SJCRH30 (cell line): ENCODE measurements around the gene SOX15. TPM values are rescaled to one million over a fixed set of nuclear protein-coding genes. Genes with fewer than 3 reads are reported as not detected.
"Not testable (repeated sequence)": the region's sequence is repeated elsewhere in the genome, so short reads cannot be mapped to it uniquely, and the experiment has no call there.

Experiments
- DNase-seq, 2 experiments: peaks; one replicate each; pipeline ENCODE4 v3.0.0-alpha.2; 2015 to 2020
- H3K27ac ChIP-seq: fragments of 250-450 bp; sonication (Bioruptor Pico); 2 replicates; pipeline ENCODE4 v1.5.1; 2020; ENCODE audit warnings: mild to moderate bottlenecking, moderate library complexity
- H3K27me3 ChIP-seq: fragments of 250-450 bp; sonication (Bioruptor Pico); 2 replicates; pipeline ENCODE4 v1.5.1; 2020; ENCODE audit warnings: mild to moderate bottlenecking, moderate library complexity
- H3K36me3 ChIP-seq: fragments of 250-450 bp; sonication (Bioruptor Pico); 2 replicates; pipeline ENCODE4 v1.5.1; 2020; ENCODE audit warnings: mild to moderate bottlenecking, moderate library complexity
- H3K4me1 ChIP-seq: fragments of 250-450 bp; sonication (Bioruptor Pico); 2 replicates; pipeline ENCODE4 v1.5.1; 2020; ENCODE audit warnings: mild to moderate bottlenecking, moderate library complexity
- H3K4me3 ChIP-seq: fragments of 250-450 bp; sonication (Bioruptor Pico); 2 replicates; pipeline ENCODE4 v1.5.1; 2020; ENCODE audit warnings: mild to moderate bottlenecking, moderate library complexity
- H3K9me3 ChIP-seq: fragments of 250-450 bp; sonication (Bioruptor Pico); replicated peaks from 2 replicates; pipeline ENCODE4 v1.5.1; 2020; ENCODE audit warnings: mild to moderate bottlenecking, moderate library complexity
- total RNA-seq: library from RNA; depleted of rRNA; stranded (reverse); fragments of >200 nt; shearing (Covaris generic); gene quantifications from 2 replicates; pipeline ENCODE4 v1.2.3, GENCODE V29; 2014

Gene SOX15
- total RNA-seq, 1 experiment from 2014 or later = 0.10 TPM

DNA sequence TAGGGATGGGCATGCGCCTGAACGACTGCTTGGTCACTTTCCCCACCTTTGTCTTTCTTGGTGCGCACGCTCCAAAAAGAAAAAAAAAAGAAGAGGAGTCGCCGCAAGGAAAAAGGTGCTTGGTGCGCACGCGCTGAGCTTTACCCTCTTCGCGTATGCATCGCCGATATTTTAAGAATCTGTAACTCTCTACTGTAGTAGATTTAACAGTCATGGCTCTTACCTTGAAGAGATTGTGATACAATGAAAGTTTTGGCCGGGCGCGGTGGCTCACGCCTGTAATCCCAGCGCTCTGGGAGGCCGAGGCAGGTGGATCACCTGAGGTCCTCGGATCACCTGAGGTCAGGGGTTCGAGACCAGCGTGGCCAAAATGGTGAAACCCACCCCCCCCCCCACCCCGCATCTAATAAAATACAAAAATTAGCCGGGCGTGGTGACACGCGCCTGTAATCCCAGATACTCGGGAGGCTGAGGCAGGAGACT, 25.4 kb upstream of the SOX15 start:
- Histone ChIP-seq H3K27ac (no peak overlapping the region), H3K36me3 (no peaks in the 10 kb centered on the region), H3K4me3 (peak overlapping the region; percentile 41), H3K9me3 (no peaks in the 10 kb centered on the region), H3K27me3 (no peaks in the 10 kb centered on the region), H3K4me1 (peaks cover 6% of the 10 kb centered on the region; the same call in 1 of the 2 replicates)
- no peak for DNase-seq

DNA sequence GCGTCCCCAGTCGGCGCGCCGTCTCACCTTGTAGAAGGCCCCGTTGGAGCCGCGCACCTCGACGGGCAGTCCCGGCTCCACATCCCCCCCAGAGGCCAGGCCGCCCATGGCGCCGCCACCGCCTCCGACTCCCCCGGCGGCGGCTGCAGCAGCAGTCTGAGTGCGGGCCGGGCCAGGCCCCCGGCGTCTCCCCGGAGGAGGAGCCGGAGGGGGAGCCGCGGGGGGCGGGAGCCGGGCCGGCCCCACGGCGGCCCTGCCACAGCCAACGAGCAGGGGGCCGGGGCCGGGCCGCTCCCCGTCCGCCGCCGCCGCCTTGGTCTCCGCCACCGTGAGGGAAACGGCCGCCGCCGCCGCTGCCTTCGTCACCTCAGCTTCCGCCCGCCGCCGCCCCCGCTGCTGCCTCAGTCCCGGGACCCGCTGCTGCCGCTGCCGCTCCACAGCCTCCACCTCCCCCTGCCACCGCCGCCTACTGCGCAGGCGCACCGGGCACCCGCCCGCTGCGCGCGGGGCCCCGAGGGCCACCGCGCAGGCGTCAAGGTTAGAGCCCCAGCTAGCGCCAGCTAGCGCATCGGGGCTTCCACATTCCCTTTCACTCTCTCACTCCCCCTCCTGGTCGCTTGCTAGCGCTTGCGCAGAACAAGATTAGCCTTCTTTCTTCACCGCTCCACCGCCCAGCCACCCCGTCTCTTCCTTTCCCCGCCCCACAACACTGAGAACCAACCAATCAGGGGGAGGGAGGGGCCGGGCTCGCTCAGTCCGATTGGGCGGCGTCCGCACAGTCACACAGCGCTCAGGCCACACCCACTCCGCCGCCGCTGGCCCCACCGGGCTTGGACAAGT, 24.8 kb upstream of the SOX15 start, which contains the start of gene FXR2:
TSS of gene FXR2 (minus strand) at position 473 of the 840 bp plus-strand sequence. CDS start at position 108, 365 bp downstream.
- H3K36me3 ChIP-seq = no peaks in the 10 kb centered on the region
- H3K9me3 ChIP-seq = no peaks in the 10 kb centered on the region
- no peaks in the 10 kb centered on the region for H3K27me3 ChIP-seq
- DNase-seq = peak; percentile 98
- H3K27ac ChIP-seq = peak within 1 kb of the TSS; percentile 58
- H3K4me1 ChIP-seq = peaks cover 6% of the 10 kb centered on the region; the same call in 1 of the 2 replicates
- H3K4me3 ChIP-seq = peak within 1 kb of the TSS; percentile 83

- H3K27me3 ChIP-seq = no peaks in the 10 kb centered on the region
- H3K4me3 ChIP-seq = peak overlapping the region; percentile 83
- peak overlapping the region; percentile 58 for H3K27ac ChIP-seq
- H3K4me1 ChIP-seq = peaks cover 6% of the 10 kb centered on the region; the same call in 1 of the 2 replicates
- DNase-seq = peak in 1 of 2 experiments; percentile 7
- no peaks in the 10 kb centered on the region for H3K36me3 ChIP-seq
- no peaks in the 10 kb centered on the region for H3K9me3 ChIP-seq
Observed at GRCh38 chr17:7613769-7614424, 24.0 kb upstream of the SOX15 start.

DNA sequence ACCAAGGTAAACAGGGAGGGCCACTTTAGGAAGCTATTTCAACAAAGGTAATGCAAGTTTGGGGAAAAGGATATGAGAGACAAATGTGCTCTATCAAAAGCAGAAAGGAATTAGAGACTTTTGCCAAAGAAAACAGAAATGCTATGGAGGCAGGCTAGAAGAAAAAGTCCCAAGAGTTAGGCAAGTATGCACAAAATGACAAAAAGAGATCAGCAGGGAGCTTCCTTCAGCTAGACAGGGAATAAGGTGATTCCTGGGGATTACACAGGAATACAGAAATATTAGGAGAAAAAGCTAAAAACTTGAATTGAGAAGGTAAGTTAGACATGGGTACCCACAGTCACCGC, 22.4 kb upstream of the SOX15 start:
- Histone ChIP-seq H3K27ac (no peak overlapping the region), H3K4me3 (no peak overlapping the region), H3K4me1 (peaks cover 6% of the 10 kb centered on the region; the same call in 1 of the 2 replicates), H3K9me3 (no peaks in the 10 kb centered on the region), H3K36me3 (no peaks in the 10 kb centered on the region), H3K27me3 (no peaks in the 10 kb centered on the region)
- DNase-seq = no peak

DNA sequence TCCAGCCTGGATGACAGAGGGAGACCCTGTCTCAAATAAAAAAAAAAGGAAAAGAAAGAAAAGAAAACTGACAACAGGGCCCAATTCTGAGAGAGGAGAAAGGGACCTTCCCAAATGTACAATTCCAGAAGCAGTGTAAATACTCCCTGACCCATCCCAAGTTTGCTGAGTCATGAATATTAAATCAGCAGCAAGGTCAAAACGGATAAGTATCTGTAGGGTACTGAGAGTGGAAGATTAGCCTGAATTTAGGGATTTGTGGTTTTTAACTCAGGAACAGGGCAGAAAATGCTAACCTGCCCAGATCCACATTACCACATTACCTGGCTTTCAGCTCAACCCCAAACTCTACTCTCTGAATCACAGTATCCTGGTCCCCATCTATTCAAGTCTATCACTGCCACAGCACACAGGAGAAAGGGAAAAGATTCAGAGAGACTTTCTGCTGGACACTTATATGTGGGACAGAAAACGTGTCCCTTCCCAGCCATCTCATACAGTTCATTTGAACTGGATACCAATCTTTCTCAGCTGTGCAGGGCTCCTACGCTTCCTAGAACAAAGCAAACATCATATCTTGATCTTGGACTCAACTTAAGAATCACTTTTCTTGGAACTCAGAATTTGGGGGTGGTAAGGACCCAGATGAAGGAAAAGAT, 21.9 kb upstream of the SOX15 start:
- Histone ChIP-seq H3K4me1 (peaks cover 6% of the 10 kb centered on the region; the same call in 1 of the 2 replicates), H3K27ac (no peak overlapping the region)

DNA sequence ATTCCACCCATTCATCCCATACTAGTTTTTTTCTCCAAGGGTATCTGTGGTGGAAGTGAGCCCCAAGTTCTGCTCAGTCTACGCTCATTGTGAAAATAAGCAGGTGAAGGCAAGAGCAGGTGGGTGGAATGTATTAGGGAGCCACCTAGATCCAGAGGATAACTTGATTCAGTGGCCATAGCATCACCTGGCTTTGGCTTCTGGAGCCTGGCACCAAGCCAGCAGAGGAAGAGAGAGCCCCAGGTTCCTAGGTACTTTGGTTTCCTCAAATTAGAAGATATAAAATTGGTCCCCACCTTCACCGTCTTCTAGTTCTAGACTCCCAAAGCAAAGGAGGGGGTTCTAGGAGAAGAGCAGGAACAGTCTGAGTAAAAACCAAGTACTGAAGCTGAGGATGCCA, 20.7 kb upstream of the SOX15 start:
- Histone ChIP-seq H3K4me1 (peaks cover 6% of the 10 kb centered on the region; the same call in 1 of the 2 replicates), H3K27me3 (no peaks in the 10 kb centered on the region), H3K27ac (no peak overlapping the region), H3K4me3 (no peak overlapping the region), H3K36me3 (no peaks in the 10 kb centered on the region), H3K9me3 (no peaks in the 10 kb centered on the region)
- no peak for DNase-seq

More for the DNA sequence above, 21.9 kb upstream of the SOX15 start:
- H3K9me3 ChIP-seq = no peaks in the 10 kb centered on the region
- H3K36me3 ChIP-seq = no peaks in the 10 kb centered on the region
- DNase-seq = no peak
- H3K4me3 ChIP-seq = no peak overlapping the region
- H3K27me3 ChIP-seq = no peaks in the 10 kb centered on the region

DNA sequence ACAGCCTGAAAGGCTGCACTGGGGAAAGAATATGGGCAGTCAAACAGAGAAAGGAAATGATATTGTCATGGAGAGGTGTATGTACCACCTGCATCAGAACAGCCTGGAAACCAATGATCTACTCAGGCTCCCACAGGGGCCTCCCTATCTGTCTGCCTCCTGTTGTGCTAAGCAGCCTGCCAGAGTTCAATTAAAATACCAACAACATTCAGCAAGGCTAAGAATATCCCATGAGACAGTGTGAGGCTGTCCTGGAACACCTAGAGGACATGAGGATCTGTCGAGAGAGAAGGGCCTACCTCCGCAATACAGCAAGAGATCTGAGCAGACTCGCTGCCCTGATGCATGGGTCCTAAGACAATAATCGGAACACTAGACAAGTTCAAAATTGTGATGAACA, 16.4 kb upstream of the SOX15 start:
- H3K36me3 ChIP-seq = peaks cover 2% of the 10 kb centered on the region; the same call in 1 of the 2 replicates
- no peak for DNase-seq
- no peaks in the 10 kb centered on the region for H3K4me1 ChIP-seq
- H3K9me3 ChIP-seq = no peaks in the 10 kb centered on the region
- no peak overlapping the region for H3K4me3 ChIP-seq
- H3K27me3 ChIP-seq = no peaks in the 10 kb centered on the region
- H3K27ac ChIP-seq = no peak overlapping the region

DNA sequence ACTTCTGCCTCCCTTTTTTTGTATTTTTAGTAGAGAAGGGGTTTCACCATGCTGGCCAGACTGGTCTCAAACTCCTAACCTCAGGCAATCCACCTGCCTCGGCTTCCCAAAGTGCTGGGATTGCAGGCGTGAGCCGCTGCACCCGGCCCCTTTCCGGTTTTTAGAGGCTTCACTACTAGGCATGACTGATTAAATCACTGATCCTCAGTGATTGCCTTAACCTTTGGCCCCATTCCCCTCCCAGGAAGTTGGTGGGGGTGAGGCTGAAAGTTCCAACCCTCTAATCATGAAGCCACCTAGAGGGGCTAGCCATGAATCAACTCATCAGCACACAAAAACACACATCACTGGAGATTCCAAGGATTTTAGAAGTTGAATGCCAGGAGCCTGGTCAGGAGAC, 7.7 kb upstream of the SOX15 start:
- H3K4me1 ChIP-seq, H3K27ac ChIP-seq, DNase-seq, H3K9me3 ChIP-seq, H3K27me3 ChIP-seq, H3K4me3 ChIP-seq: not testable (repeated sequence)
- H3K36me3 ChIP-seq = peaks cover 29% of the 10 kb centered on the region

DNA sequence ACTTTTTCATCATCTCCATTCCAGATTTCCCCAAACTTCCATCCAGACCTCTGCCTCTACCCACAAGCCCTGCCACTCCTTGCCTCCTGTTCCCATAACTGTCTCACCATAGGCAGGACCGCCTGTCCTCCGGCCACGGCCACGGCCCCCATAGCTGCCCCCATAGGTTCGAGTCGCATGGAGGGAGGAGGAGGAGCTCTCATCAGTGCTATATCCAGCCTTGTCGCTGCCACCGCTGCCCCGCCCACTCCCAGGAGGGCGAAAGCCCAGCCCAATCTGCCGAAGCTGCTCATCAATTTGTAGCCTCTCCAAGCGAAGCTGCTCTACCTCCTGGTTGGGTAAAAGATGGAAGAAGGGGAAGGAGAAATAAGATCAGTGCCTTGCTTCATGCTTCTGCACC, 3.4 kb upstream of the SOX15 start:
- no peak overlapping the region for H3K27ac ChIP-seq
- peaks cover 37% of the 10 kb centered on the region for H3K36me3 ChIP-seq

DNA sequence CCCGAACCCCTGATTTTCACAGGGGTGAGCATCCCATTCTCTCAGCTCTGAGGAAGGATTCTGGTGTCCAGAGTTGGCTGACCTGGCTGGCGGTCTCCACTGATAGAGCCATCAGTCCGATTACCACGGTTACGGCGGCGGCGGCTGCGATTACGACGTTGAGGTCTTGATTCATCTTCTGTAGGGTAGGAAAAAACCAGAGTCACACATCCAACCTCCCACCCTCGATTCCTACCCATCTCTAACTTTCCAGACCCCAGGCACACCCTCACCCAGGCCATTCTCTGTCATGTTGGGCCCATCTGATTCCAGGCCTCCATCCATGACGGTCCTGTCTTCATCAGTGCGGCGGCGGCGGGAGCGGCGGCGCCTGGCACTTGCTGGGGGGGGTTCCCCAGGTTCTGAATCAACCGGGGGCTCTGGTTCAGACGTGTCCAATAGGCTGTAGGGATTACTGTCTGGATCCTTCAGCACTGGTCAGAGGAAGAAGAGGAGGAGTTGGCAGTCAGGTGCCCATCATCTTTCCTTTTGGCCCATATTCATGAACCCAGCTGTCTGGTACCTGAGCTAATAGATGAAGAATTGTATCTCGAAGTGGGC, 2.6 kb upstream of the SOX15 start:
- no peaks in the 10 kb centered on the region for H3K9me3 ChIP-seq
- DNase-seq = no peak
- H3K27me3 ChIP-seq = no peaks in the 10 kb centered on the region
- H3K36me3 ChIP-seq = peaks cover 37% of the 10 kb centered on the region
- H3K4me3 ChIP-seq = no peak overlapping the region
- H3K27ac ChIP-seq = no peak overlapping the region
- 0 out of 2 replicates have a peak, but pooled peaks cover 2% of the 10 kb centered on the region for H3K4me1 ChIP-seq

More for the DNA sequence above, 3.4 kb upstream of the SOX15 start:
- H3K4me1 ChIP-seq = 0 out of 2 replicates have a peak, but pooled peaks cover 2% of the 10 kb centered on the region
- no peaks in the 10 kb centered on the region for H3K27me3 ChIP-seq
- no peak overlapping the region for H3K4me3 ChIP-seq
- no peak for DNase-seq
- no peaks in the 10 kb centered on the region for H3K9me3 ChIP-seq

- Histone ChIP-seq H3K9me3 (no peaks in the 10 kb centered on the region), H3K27ac (no peak overlapping the region), H3K4me1 (0 out of 2 replicates have a peak, but pooled peaks cover 2% of the 10 kb centered on the region), H3K36me3 (peaks cover 37% of the 10 kb centered on the region), H3K27me3 (no peaks in the 10 kb centered on the region), H3K4me3 (no peak overlapping the region)
- no peak for DNase-seq
Observed at GRCh38 chr17:7591596-7591995, 1.7 kb upstream of the SOX15 start.

- Histone ChIP-seq H3K9me3 (no peaks in the 10 kb centered on the region), H3K4me3 (no peak overlapping the region), H3K27me3 (no peaks in the 10 kb centered on the region), H3K4me1 (0 out of 2 replicates have a peak, but pooled peaks cover 2% of the 10 kb centered on the region), H3K36me3 (peaks cover 37% of the 10 kb centered on the region), H3K27ac (peak overlapping the region; percentile 14; the same call in 1 of the 2 replicates)
- no peak for DNase-seq
Observed at GRCh38 chr17:7590743-7591142, 849 bp upstream of the SOX15 start.

DNA sequence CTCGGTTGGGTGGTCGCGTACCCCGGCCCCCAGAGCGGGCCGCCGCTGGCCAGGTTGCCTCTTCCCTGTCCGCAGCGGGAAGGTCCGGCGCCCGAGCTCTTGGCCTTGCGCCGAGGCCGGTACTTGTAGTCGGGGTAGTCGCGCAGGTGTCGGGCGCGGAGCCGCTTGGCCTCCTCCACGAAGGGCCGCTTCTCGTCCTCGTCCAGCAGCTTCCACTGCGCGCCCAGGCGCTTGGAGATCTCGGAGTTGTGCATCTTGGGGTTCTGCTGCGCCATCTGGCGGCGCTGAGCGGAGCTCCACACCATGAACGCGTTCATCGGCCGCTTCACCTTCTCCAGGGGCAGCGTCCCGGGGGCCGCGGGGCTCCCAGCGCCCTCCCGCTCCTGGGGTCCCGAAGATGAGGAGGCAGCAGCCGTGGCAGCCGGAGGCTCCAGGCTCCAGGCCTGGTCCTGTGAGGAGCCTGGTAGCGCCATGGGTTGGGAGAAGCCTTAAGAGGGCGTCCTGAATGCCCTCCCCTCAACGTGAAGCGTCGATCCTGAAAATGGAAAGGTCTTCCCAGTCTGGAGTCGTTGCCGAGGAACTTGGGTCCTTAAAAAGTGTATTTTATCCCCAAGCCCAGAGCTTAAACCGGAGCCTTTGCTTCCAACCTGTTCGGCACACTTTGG, 558 bp downstream of the SOX15 start:
- Histone ChIP-seq H3K4me1 (0 out of 2 replicates have a peak, but pooled peaks cover 2% of the 10 kb centered on the region), H3K4me3 (no peak overlapping the region), H3K27me3 (no peaks in the 10 kb centered on the region), H3K27ac (no peak overlapping the region), H3K9me3 (no peaks in the 10 kb centered on the region), H3K36me3 (peaks cover 32% of the 10 kb centered on the region)
- DNase-seq = no peak
